ENCODE measurements around the gene AGXT2. TPM values are rescaled to one million over a fixed set of nuclear protein-coding genes. Genes with fewer than 3 reads are reported as not detected.

AGXT2 gene
- total and polyA plus RNA-seq, 9 of the 15 experiments (the other 6 are each of a cell fraction or from before 2014, with no cell fraction given), result not detected

- ATAC-seq (no peak), FAIRE-seq (no peak), DNase-seq (ENCODE audit: extremely low read depth in 1 of 4, low spot score in 3 of 4) (no peak)
- CTCF ChIA-PET (ENCODE audit: low intra/inter-chr PET ratio), result no interaction called here
- Histone ChIP-seq H4K20me1 (replicated peaks; ENCODE audit: control insufficient read depth, insufficient read depth, low read length) (no peaks in the 10 kb centered on the region), H3K4me3 (no peak overlapping the region), H3K9me3 (replicated peaks; ENCODE audit: control insufficient read depth, insufficient read depth, low read depth, low read length) (no peaks in the 10 kb centered on the region), H3K9me1 (ENCODE audit: control insufficient read depth, insufficient read depth, low read length) (no peaks in the 10 kb centered on the region), H3K4me1 (replicated peaks in 1 of 2; ENCODE audit: control insufficient read depth in 2 of 2, insufficient read depth in 2 of 2, low read length in 2 of 2) (no peaks in the 10 kb centered on the region), H3K27me3 (ENCODE audit: control insufficient read depth in 2 of 2, insufficient read depth in 2 of 2, low read length in 2 of 2) (peaks cover 11 to 16% of the 10 kb centered on the region in 2 experiments; a peak in 4 of 5 replicates), H3K4me2 (ENCODE audit: insufficient read depth, low read length) (no peak overlapping the region), H3K79me2 (ENCODE audit: control insufficient read depth, insufficient read depth, low read length) (no peaks in the 10 kb centered on the region), H3K9ac (ENCODE audit: insufficient read depth in 1 of 2, low read depth in 2 of 2, low read length in 2 of 2) (no peak overlapping the region), H3K36me3 (ENCODE audit: control insufficient read depth, insufficient read depth, low read length) (no peaks in the 10 kb centered on the region), H2AFZ (ENCODE audit: low read depth, low read length) (no peak overlapping the region), H3K27ac (ENCODE audit: extremely low read depth, low read depth, low read length) (no peak overlapping the region)
- WGBS (ENCODE audit: insufficient coverage, low coverage, missing lambda C conversion rate), result 1% methylated on average over 3 of the region's 3 CpGs
- POLR2A ChIA-PET, result no interaction called here
- intact Hi-C loops (cut with micrococcal nuclease) (no loop called here), in situ Hi-C loops (cut with MboI) (no loop called here)
- BruUV-seq (replicated peaks), result no TSS peak
- TF ChIP-seq CBFA2T2 (conservative IDR thresholded peaks at IDR 0.05) (no peak), CUX1 (CRISPR knock-in tag; IDR thresholded peaks at IDR 0.05) (no peak), NR2C2 (CRISPR knock-in tag; IDR thresholded peaks at IDR 0.05) (no peak), NR2C2 (tag; IDR thresholded peaks at IDR 0.05) (no peak), CEBPZ (IDR thresholded peaks at IDR 0.05; ENCODE audit: borderline replicate concordance, low read depth, low read length) (no peak), TRIM25 (IDR thresholded peaks at IDR 0.05; ENCODE audit: borderline replicate concordance) (no peak), MTA1 (IDR thresholded peaks at IDR 0.05; ENCODE audit: borderline replicate concordance) (no peak), PPARD (CRISPR knock-in tag; IDR thresholded peaks at IDR 0.05) (no peak), GATAD2A (IDR thresholded peaks at IDR 0.05) (no peak), HINFP (tag; conservative IDR thresholded peaks at IDR 0.05; ENCODE audit: low read depth) (no peak)
Observed at GRCh38 chr5:35050541-35051126, 2.9 kb upstream of the AGXT2 start.

Measured in K562 (cell line).